GM13976 (cell line): ENCODE results near the gene SMAD7.

Experiments
- DNase-seq: peaks from one replicate; pipeline ENCODE4 v3.0.0; 2012; ENCODE audit warnings: low spot score
- in situ Hi-C: fragments of 300-500 bp; cut with MboI; formaldehyde crosslinking; loops from one replicate; pipeline ENCODE4 v1.12.0; 2022; ENCODE audit warnings: low sequenced_read_pairs, mixed read lengths, inconsistent platforms; ENCODE audit not compliant: unreplicated experiment
- TF ChIP-seq, protein P1 (sequence below): IDR thresholded peaks from 2 replicates; pipeline ENCODE4 v1.5.1; 2012; ENCODE audit warnings: borderline replicate concordance, mild to moderate bottlenecking; ENCODE audit not compliant: insufficient read depth; ENCODE audit errors: extremely low read depth, missing control alignments, control extremely low read depth

The SMAD7 gene

DNA sequence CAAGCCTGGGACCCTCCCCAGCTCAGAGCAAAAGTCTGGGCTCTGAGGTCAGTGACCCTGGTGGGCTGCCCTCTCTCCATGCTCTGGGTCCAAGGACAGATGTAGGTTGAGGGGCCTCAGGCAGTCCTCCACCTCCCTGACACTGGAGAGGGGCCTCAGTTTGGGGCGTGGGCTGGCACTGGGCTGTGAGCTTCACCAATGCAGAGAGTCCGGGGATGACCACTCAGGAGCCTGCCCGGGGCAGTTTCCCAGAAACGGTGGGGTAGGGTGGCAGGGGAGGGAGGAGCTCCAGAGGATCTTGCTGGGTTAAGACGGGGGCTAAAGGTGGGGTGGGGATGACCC lies 40.5 kb upstream of the SMAD7 start:
- TF ChIP-seq, protein P1, sequence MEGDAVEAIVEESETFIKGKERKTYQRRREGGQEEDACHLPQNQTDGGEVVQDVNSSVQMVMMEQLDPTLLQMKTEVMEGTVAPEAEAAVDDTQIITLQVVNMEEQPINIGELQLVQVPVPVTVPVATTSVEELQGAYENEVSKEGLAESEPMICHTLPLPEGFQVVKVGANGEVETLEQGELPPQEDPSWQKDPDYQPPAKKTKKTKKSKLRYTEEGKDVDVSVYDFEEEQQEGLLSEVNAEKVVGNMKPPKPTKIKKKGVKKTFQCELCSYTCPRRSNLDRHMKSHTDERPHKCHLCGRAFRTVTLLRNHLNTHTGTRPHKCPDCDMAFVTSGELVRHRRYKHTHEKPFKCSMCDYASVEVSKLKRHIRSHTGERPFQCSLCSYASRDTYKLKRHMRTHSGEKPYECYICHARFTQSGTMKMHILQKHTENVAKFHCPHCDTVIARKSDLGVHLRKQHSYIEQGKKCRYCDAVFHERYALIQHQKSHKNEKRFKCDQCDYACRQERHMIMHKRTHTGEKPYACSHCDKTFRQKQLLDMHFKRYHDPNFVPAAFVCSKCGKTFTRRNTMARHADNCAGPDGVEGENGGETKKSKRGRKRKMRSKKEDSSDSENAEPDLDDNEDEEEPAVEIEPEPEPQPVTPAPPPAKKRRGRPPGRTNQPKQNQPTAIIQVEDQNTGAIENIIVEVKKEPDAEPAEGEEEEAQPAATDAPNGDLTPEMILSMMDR = no peak
- DNase-seq = no peak
- in situ Hi-C loops = loop anchor here (25.0 kb wide), 1 partner anchor 104 kb away; no protein-coding TSS in a partner anchor

DNA sequence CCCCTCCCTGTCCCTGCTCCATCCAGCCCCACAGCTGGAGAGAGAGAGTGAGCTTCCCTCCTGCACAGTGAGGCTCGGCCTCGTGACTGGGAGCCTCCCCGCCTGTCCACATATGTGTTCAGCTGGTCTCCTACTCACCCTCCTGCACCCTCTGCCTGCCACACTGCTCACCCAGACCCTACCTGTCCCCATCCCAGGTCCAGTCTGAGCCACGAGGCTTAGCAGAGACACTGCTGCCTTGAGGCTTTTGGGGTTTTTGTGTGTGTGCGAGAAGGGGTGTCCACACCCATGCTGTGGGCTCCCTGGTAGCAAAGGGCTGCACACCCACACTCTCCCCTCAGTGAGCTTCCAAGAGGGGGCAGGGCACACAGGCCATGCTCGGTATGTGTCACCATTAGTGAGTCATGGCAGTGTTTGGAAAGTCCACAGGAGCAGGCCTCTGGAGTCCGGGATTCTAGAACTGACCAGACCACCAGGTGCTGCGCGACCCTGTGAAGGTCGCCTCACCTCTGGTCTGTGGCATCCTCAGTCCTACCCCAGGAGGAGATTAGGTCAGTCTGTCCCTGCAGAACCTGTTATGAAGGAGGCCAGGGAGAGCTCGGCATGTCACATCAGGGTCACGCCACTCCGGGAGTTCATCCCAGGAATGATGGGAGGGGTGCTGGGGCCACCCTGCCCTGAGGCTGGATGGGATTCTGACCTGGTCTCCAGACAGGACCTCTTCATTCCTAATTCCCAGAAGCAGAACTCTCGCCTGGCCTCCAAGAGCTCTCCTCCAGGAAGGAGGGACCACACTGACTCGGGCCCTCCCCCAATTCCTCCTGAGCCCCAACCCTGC lies 39.9 kb upstream of the SMAD7 start:
- peak; percentile 28 for DNase-seq
- in situ Hi-C loops = loop anchor here (25.0 kb wide), 1 partner anchor 103 kb away; no protein-coding TSS in a partner anchor
- TF ChIP-seq, protein P1 = no peak

DNA sequence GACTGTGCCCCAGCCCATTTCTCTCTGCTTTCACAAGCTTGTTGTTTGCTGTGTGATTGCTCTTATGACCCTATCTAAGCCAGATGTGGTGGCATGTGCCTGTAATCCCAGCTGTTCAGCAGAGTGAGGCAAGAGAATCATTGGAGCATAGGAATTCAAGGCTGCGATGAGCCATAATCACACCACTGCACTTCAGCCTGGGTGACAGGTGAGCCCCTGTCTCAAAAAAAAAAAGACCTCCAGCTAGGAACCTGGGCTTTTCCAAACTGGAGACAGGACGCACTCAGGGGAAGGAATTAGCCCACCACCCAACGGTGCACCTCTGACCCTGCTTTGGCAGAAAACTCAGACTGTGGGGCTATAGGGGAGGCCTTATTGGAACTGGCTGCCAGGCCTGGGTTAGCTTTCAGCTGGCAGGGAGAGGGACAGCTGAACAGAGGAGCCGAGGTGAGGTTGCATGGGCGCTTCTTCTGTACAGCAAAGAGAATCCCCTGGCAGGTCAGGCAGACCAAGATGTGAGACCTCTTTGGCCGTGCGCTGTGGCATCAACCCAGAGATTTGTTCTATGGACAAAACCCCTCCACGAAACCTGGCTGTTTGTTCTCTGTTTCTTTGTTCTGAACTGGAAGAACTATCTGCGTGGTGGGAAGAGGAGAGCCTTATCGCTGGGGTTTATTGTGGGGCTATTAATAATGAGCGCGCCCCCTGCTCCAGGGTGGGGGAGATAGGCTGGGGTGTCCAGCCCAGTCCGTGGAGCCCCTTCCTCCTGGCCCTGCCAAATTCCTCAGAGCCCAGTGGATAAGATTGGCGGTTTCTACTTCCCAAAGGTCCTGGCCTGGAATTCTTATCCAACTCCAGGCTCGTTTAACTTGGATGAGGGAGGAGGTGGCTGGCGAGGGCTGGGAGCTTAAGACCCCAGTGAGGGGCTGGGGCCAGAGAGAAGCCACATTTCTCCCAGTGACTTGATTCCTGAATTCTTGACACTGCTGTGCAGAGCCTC lies 38.8 kb upstream of the SMAD7 start:
- DNase-seq = no peak
- TF ChIP-seq, protein P1 = no peak
- in situ Hi-C loops = loop anchor here (25.0 kb wide), 1 partner anchor 102 kb away; no protein-coding TSS in a partner anchor

DNA sequence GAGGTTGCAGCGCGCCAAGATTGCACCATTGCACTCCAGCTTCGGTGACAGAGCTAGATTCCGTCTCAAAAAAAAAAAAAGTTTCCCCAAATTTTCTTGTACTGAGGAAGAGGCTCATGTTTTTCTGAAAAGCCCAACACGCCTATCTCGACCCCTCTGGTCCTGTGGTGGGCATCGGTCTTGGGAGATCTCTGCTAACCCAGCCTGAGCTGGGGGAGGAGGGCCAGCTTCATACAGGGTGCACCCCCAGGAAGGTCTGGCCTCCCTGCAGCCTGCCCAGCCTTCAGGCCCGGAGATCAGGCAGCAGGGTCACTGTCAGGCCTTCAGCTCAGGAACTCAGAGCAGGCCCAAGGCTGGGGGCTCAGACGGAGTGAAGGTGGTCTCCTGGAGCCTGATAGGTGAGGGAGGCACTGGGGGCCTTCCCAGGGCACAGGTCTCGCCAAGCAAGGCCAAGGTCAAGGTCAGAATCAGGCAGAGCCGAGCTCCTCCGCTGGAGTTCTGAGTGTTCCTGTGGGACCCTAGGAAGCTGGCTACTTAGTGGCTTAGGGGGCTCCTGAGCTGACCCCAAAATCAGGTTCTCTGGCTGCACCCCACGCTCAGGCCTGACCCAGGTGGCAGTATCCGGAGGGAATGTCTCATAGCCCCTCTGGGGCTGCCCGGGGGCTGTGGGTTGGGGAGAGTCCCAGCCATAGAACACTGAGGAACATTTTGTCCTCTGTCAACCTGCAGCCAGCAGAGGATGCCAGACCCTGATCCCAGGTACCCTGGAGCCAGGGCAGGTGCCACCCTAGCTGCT lies 37.9 kb upstream of the SMAD7 start:
- in situ Hi-C loops = loop anchor here (25.0 kb wide), 1 partner anchor 101 kb away; no protein-coding TSS in a partner anchor
- TF ChIP-seq, protein P1 = no peak
- no peak for DNase-seq

DNA sequence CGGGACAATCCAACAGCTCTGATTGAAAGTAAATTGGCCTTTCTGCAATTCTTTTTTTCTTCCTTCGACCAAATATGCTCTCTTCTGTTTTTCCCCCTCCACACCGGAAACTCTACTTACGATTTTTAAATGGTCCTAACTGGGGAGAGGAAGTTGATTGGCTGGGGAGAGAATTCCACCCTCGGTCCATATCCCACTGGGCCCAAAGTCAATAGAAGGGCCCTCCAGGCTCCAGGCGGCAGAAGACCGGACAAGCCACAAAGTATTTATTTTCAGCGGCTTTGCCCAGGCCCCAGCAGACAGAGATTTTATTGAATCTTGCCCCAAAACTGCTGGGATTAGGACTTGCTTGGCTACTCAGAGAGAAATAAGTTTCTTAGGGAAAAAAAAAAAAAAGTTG lies 37.1 kb upstream of the SMAD7 start:
- in situ Hi-C loops = loop anchor here (25.0 kb wide), 1 partner anchor 101 kb away; no protein-coding TSS in a partner anchor
- no peak for DNase-seq
- TF ChIP-seq, protein P1 = no peak
